Hepatocyte (in vitro differentiated cells): Measurements from ENCODE around the gene MRPL52. TPM values are rescaled to one million over a fixed set of nuclear protein-coding genes. Genes with fewer than 3 reads are reported as not detected.

Experiments used
- DNase-seq: peaks from one replicate; pipeline ENCODE4 v3.0.0-alpha.2; 2016; ENCODE audit warnings: low spot score
- H2AFZ ChIP-seq: fragments of 200-600 bp; sonication (generic); 2 replicates; pipeline ENCODE4 v1.6.0; 2016; ENCODE audit warnings: antibody characterized with exemption, mild to moderate bottlenecking
- H3K27ac ChIP-seq: fragments of 200-600 bp; sonication (generic); 2 replicates; pipeline ENCODE4 v1.5.1; 2016; ENCODE audit warnings: mild to moderate bottlenecking
- H3K27me3 ChIP-seq: fragments of 200-600 bp; sonication (generic); 2 replicates; pipeline ENCODE4 v1.6.1; 2016
- H3K36me3 ChIP-seq: fragments of 200-600 bp; sonication (generic); replicated peaks from 2 replicates; pipeline ENCODE4 v1.5.1; 2016; ENCODE audit warnings: low read depth; ENCODE audit not compliant: insufficient read depth
- H3K4me1 ChIP-seq: fragments of 200-600 bp; sonication (generic); 2 replicates; pipeline ENCODE4 v1.5.1; 2016; ENCODE audit warnings: mild to moderate bottlenecking, moderate library complexity; ENCODE audit not compliant: insufficient read depth
- H3K4me2 ChIP-seq: fragments of 200-600 bp; sonication (generic); 2 replicates; pipeline ENCODE4 v1.6.0; 2016
- H3K4me3 ChIP-seq: fragments of 200-600 bp; sonication (generic); 2 replicates; pipeline ENCODE4 v1.5.1; 2016; ENCODE audit warnings: mild to moderate bottlenecking
- H3K79me2 ChIP-seq: fragments of 200-600 bp; sonication (generic); 2 replicates; pipeline ENCODE4 v1.6.0; 2017; ENCODE audit warnings: mild to moderate bottlenecking
- H3K9me2 ChIP-seq: fragments of 200-600 bp; sonication (generic); replicated peaks from 2 replicates; pipeline ENCODE4 v1.6.0; 2017; ENCODE audit warnings: mild to moderate bottlenecking; ENCODE audit not compliant: insufficient read depth
- H3K9me3 ChIP-seq: fragments of 200-600 bp; sonication (generic); 2 replicates; pipeline ENCODE4 v1.5.1; 2016; ENCODE audit warnings: low read depth, mild to moderate bottlenecking
- H4K20me1 ChIP-seq: fragments of 200-600 bp; sonication (generic); 2 replicates; pipeline ENCODE4 v1.6.0; 2016; ENCODE audit warnings: mild to moderate bottlenecking; ENCODE audit not compliant: insufficient read depth, poor library complexity, severe bottlenecking
- CTCF ChIP-seq: fragments of 200-600 bp; sonication (generic); IDR thresholded peaks from 2 replicates; pipeline ENCODE4 v1.5.1; 2016; ENCODE audit warnings: antibody characterized with exemption, mild to moderate bottlenecking; ENCODE audit not compliant: poor library complexity
- EZH2 ChIP-seq: fragments of 200-600 bp; sonication (generic); IDR thresholded peaks from 2 replicates; pipeline ENCODE4 v1.6.1; 2016; ENCODE audit warnings: antibody characterized with exemption, mild to moderate bottlenecking, borderline replicate concordance
- EZH2phosphoT487 ChIP-seq: fragments of 200-600 bp; sonication (generic); IDR thresholded peaks from one replicate; pipeline ENCODE4 v1.6.1; 2018; ENCODE audit warnings: antibody characterized with exemption, mild to moderate bottlenecking, low read depth, moderate library complexity; ENCODE audit not compliant: unreplicated experiment, severe bottlenecking
- WGBS: methylation state at CpG from one replicate; pipeline ENCODE4 v1.1.6; 2016; ENCODE audit warnings: low lambda C conversion rate; ENCODE audit errors: missing lambda C conversion rate; 5-methylcytosine and 5-hydroxymethylcytosine counted together
- polyA plus RNA-seq: library from polyadenylated mRNA; unstranded; fragments of >200 nt; fragmentation: Nextera tagmentation; extraction: Ambion mirVana; gene quantifications from 2 replicates; pipeline ENCODE4 v1.2.1, GENCODE V29; 2016
- total RNA-seq: library from RNA; depleted of rRNA; stranded (reverse); fragments of >200 nt; gene quantifications from 2 replicates; pipeline ENCODE4 v1.2.3, GENCODE V29; 2014

MRPL52 gene
- total and polyA plus RNA-seq, 2 experiments from 2014 or later = 50.6 to 214 TPM

- WGBS = 63% methylated on average over 2 of the region's 2 CpGs
- no peak for TF ChIP-seq EZH2
- no peak for TF ChIP-seq CTCF
- no peak for TF ChIP-seq EZH2phosphoT487
- Histone ChIP-seq H2AFZ (no peak overlapping the region), H3K4me1 (peaks cover 18% of the 10 kb centered on the region), H3K4me3 (no peak overlapping the region), H3K79me2 (peaks cover 45% of the 10 kb centered on the region), H4K20me1 (no peaks in the 10 kb centered on the region), H3K9me3 (no peaks in the 10 kb centered on the region), H3K27me3 (no peaks in the 10 kb centered on the region), H3K4me2 (peak overlapping the region; percentile 68), H3K36me3 (no peaks in the 10 kb centered on the region), H3K9me2 (no peaks in the 10 kb centered on the region), H3K27ac (no peak overlapping the region)
- DNase-seq = no peak
These were observed 18.0 kb upstream of the MRPL52 start for GRCh38 chr14:22811722-22812121.

- TF ChIP-seq CTCF (no peak), EZH2 (no peak), EZH2phosphoT487 (no peak)
- H3K9me3 ChIP-seq = no peaks in the 10 kb centered on the region
- peaks cover 43% of the 10 kb centered on the region for H3K79me2 ChIP-seq
- no peak overlapping the region for H3K4me3 ChIP-seq
- H3K27ac ChIP-seq = no peak overlapping the region
- DNase-seq = no peak
- H4K20me1 ChIP-seq = no peaks in the 10 kb centered on the region
- no peak overlapping the region for H2AFZ ChIP-seq
- peaks cover 14% of the 10 kb centered on the region for H3K4me1 ChIP-seq
- no peaks in the 10 kb centered on the region for H3K27me3 ChIP-seq
- H3K4me2 ChIP-seq = peak overlapping the region; percentile 68
- WGBS = 79% methylated on average over 4 of the region's 4 CpGs
- H3K9me2 ChIP-seq = no peaks in the 10 kb centered on the region
- no peaks in the 10 kb centered on the region for H3K36me3 ChIP-seq
These were observed 16.9 kb upstream of the MRPL52 start for GRCh38 chr14:22812744-22813143.

GRCh38 chr14:22813145-22813544, 16.5 kb upstream of the MRPL52 start:
- no peak overlapping the region for H2AFZ ChIP-seq
- H3K4me2 ChIP-seq = peak overlapping the region; percentile 68
- peaks cover 14% of the 10 kb centered on the region for H3K4me1 ChIP-seq
- peaks cover 43% of the 10 kb centered on the region for H3K79me2 ChIP-seq
- no peaks in the 10 kb centered on the region for H3K9me2 ChIP-seq
- H3K27ac ChIP-seq = no peak overlapping the region
- H4K20me1 ChIP-seq = no peaks in the 10 kb centered on the region
- H3K27me3 ChIP-seq = no peaks in the 10 kb centered on the region
- H3K4me3 ChIP-seq = no peak overlapping the region
- no peak for TF ChIP-seq EZH2
- no peak for TF ChIP-seq EZH2phosphoT487
- no peak for TF ChIP-seq CTCF
- 84% methylated on average over 9 of the region's 9 CpGs for WGBS
- no peak for DNase-seq
- no peaks in the 10 kb centered on the region for H3K9me3 ChIP-seq
- no peaks in the 10 kb centered on the region for H3K36me3 ChIP-seq

GRCh38 chr14:22814373-22814772, 15.3 kb upstream of the MRPL52 start:
- Histone ChIP-seq H3K9me2 (no peaks in the 10 kb centered on the region), H3K79me2 (peaks cover 43% of the 10 kb centered on the region), H3K27ac (peak overlapping the region; percentile 89), H2AFZ (no peak overlapping the region), H3K36me3 (no peaks in the 10 kb centered on the region), H3K4me1 (peaks cover 17% of the 10 kb centered on the region), H3K27me3 (no peaks in the 10 kb centered on the region), H3K4me3 (peak overlapping the region; percentile 17), H4K20me1 (no peaks in the 10 kb centered on the region), H3K4me2 (peak overlapping the region; percentile 74), H3K9me3 (no peaks in the 10 kb centered on the region)
- DNase-seq = no peak
- TF ChIP-seq EZH2phosphoT487 = no peak
- WGBS = 74% methylated on average over 7 of the region's 7 CpGs
